Measurements from ENCODE around the gene EXT2.

The EXT2 gene

GRCh38 chr11:44193856-44194255 is 98.4 kb downstream of the EXT2 start:
- peaks cover 14% of the 10 kb centered on the region for H3K4me1 ChIP-seq (ENCODE audit: control insufficient read depth, insufficient read depth, low read length)
- no peak overlapping the region for H3K4me3 ChIP-seq (ENCODE audit: low read depth, low read length)
- H3K9me3 ChIP-seq (ENCODE audit: control insufficient read depth, insufficient read depth, low read length): no peaks in the 10 kb centered on the region
- no peaks in the 10 kb centered on the region for H3K27me3 ChIP-seq (ENCODE audit: control insufficient read depth, insufficient read depth, low read length)
- no peaks in the 10 kb centered on the region for H3K36me3 ChIP-seq (ENCODE audit: control insufficient read depth, insufficient read depth, low read length)
- no peak overlapping the region for H3K9ac ChIP-seq (ENCODE audit: low read depth, low read length)

DNA sequence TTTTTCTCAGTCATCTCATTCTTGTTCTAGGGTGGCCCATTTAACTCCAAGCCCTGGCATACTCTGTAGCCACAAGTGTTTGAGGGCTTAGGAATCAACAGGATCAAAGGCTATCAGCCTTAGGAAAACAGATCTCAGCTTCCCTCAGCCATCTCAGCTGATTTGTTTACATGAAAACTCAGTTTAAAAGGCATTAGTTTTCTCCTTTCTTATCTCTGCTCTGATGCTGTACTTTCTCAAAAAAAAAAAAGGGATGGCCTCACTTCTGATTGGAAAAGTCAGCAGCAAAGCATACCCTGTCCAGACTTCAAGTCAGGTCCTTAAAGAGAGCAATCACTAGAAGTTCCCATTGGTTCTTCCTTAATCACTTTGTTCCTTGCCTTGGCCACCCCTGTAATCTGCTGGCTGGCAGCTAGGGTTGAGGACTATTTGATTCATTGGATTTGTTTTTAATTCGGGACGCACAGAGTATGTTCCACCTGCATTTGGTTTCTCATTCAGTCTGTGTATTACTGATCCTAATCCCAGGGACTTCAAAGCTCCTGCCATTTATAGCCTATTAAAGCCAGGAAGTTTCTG is 102.8 kb downstream of the EXT2 start:
- no peak overlapping the region for H3K9ac ChIP-seq (ENCODE audit: low read depth, low read length)
- peaks cover 22% of the 10 kb centered on the region for H3K4me1 ChIP-seq (ENCODE audit: control insufficient read depth, insufficient read depth, low read length)
- no peak overlapping the region for H3K4me3 ChIP-seq (ENCODE audit: low read depth, low read length)
- H3K36me3 ChIP-seq (ENCODE audit: control insufficient read depth, insufficient read depth, low read length): no peaks in the 10 kb centered on the region
- H3K27me3 ChIP-seq (ENCODE audit: control insufficient read depth, insufficient read depth, low read length): no peaks in the 10 kb centered on the region
- no peaks in the 10 kb centered on the region for H3K9me3 ChIP-seq (ENCODE audit: control insufficient read depth, insufficient read depth, low read length)

DNA sequence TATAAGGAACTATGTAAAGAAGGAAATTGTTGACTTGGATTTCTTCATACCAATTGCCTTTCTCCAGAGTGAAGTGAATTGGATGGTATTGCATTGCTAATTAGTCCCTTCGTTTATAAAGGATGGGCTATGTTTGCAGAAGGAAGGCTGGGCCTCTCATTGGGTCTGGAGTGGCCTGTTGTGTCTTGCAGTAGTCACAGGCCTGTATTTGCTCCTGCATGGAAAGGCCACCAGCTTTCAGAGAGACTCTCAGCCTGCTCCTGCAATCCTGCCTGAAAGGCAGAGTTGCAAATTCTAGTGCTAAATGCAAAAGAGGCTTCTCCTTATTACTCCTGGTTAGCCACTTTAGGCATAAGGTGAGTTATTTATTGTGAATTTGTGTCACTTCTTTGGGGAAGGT is 103.8 kb downstream of the EXT2 start:
- Histone ChIP-seq H3K36me3 (ENCODE audit: control insufficient read depth, insufficient read depth, low read length) (no peaks in the 10 kb centered on the region), H3K9ac (ENCODE audit: low read depth, low read length) (peak overlapping the region; percentile 10), H3K27me3 (ENCODE audit: control insufficient read depth, insufficient read depth, low read length) (no peaks in the 10 kb centered on the region), H3K4me1 (ENCODE audit: control insufficient read depth, insufficient read depth, low read length) (peaks cover 22% of the 10 kb centered on the region), H3K9me3 (ENCODE audit: control insufficient read depth, insufficient read depth, low read length) (no peaks in the 10 kb centered on the region), H3K4me3 (ENCODE audit: low read depth, low read length) (no peak overlapping the region)

DNA sequence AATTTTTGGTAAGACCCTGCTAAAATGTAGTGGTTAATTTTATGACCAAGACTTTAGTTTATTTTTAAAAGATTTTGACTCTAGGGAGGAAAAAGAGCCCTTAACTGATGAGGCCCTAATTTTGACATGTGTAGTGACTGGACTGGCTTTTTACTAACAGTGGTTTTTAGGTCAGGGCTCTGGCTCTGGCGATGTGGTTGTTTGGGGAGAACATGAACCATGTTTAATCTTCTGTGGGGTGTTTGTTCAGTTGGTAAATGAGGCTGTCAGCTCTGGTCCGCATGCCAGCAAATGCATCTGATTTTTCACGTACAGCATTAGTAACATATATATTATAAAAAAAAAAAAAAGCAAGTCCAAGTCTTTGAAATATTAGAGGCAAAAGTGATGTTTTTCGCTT is 104.3 kb downstream of the EXT2 start:
- Histone ChIP-seq H3K27me3 (ENCODE audit: control insufficient read depth, insufficient read depth, low read length) (no peaks in the 10 kb centered on the region), H3K9ac (ENCODE audit: low read depth, low read length) (peak overlapping the region; percentile 10), H3K9me3 (ENCODE audit: control insufficient read depth, insufficient read depth, low read length) (no peaks in the 10 kb centered on the region), H3K36me3 (ENCODE audit: control insufficient read depth, insufficient read depth, low read length) (no peaks in the 10 kb centered on the region), H3K4me3 (ENCODE audit: low read depth, low read length) (no peak overlapping the region), H3K4me1 (ENCODE audit: control insufficient read depth, insufficient read depth, low read length) (peaks cover 22% of the 10 kb centered on the region)

GRCh38 chr11:44203270-44204043 is 108.0 kb downstream of the EXT2 start:
- H3K4me1 ChIP-seq (ENCODE audit: control insufficient read depth, insufficient read depth, low read length): peaks cover 21% of the 10 kb centered on the region
- no peaks in the 10 kb centered on the region for H3K9me3 ChIP-seq (ENCODE audit: control insufficient read depth, insufficient read depth, low read length)
- H3K9ac ChIP-seq (ENCODE audit: low read depth, low read length): no peak overlapping the region
- no peaks in the 10 kb centered on the region for H3K36me3 ChIP-seq (ENCODE audit: control insufficient read depth, insufficient read depth, low read length)
- no peaks in the 10 kb centered on the region for H3K27me3 ChIP-seq (ENCODE audit: control insufficient read depth, insufficient read depth, low read length)
- no peak overlapping the region for H3K4me3 ChIP-seq (ENCODE audit: low read depth, low read length)

GRCh38 chr11:44205352-44205751 is 109.9 kb downstream of the EXT2 start:
- no peaks in the 10 kb centered on the region for H3K36me3 ChIP-seq (ENCODE audit: control insufficient read depth, insufficient read depth, low read length)
- H3K27me3 ChIP-seq (ENCODE audit: control insufficient read depth, insufficient read depth, low read length): no peaks in the 10 kb centered on the region
- no peaks in the 10 kb centered on the region for H3K9me3 ChIP-seq (ENCODE audit: control insufficient read depth, insufficient read depth, low read length)
- no peak overlapping the region for H3K9ac ChIP-seq (ENCODE audit: low read depth, low read length)
- H3K4me1 ChIP-seq (ENCODE audit: control insufficient read depth, insufficient read depth, low read length): peaks cover 7% of the 10 kb centered on the region
- no peak overlapping the region for H3K4me3 ChIP-seq (ENCODE audit: low read depth, low read length)

- Histone ChIP-seq H3K4me1 (ENCODE audit: control insufficient read depth, insufficient read depth, low read length) (peaks cover 2% of the 10 kb centered on the region), H3K9ac (ENCODE audit: low read depth, low read length) (no peak overlapping the region), H3K36me3 (ENCODE audit: control insufficient read depth, insufficient read depth, low read length) (no peaks in the 10 kb centered on the region), H3K9me3 (ENCODE audit: control insufficient read depth, insufficient read depth, low read length) (no peaks in the 10 kb centered on the region), H3K27me3 (ENCODE audit: control insufficient read depth, insufficient read depth, low read length) (no peaks in the 10 kb centered on the region), H3K4me3 (ENCODE audit: low read depth, low read length) (no peak overlapping the region)
These were observed 110.4 kb downstream of the EXT2 start for GRCh38 chr11:44205836-44206235.

GRCh38 chr11:44207292-44207691 is 111.8 kb downstream of the EXT2 start:
- Histone ChIP-seq H3K36me3 (ENCODE audit: control insufficient read depth, insufficient read depth, low read length) (no peaks in the 10 kb centered on the region), H3K4me3 (ENCODE audit: low read depth, low read length) (no peak overlapping the region), H3K9me3 (ENCODE audit: control insufficient read depth, insufficient read depth, low read length) (no peaks in the 10 kb centered on the region), H3K27me3 (ENCODE audit: control insufficient read depth, insufficient read depth, low read length) (no peaks in the 10 kb centered on the region), H3K9ac (ENCODE audit: low read depth, low read length) (no peak overlapping the region), H3K4me1 (ENCODE audit: control insufficient read depth, insufficient read depth, low read length) (no peaks in the 10 kb centered on the region)

- H3K4me3 ChIP-seq (ENCODE audit: low read depth, low read length): no peak overlapping the region
- H3K36me3 ChIP-seq (ENCODE audit: control insufficient read depth, insufficient read depth, low read length): no peaks in the 10 kb centered on the region
- H3K9ac ChIP-seq (ENCODE audit: low read depth, low read length): no peak overlapping the region
- no peaks in the 10 kb centered on the region for H3K9me3 ChIP-seq (ENCODE audit: control insufficient read depth, insufficient read depth, low read length)
- no peaks in the 10 kb centered on the region for H3K4me1 ChIP-seq (ENCODE audit: control insufficient read depth, insufficient read depth, low read length)
- H3K27me3 ChIP-seq (ENCODE audit: control insufficient read depth, insufficient read depth, low read length): no peaks in the 10 kb centered on the region
These were observed 113.6 kb downstream of the EXT2 start for GRCh38 chr11:44208976-44209603.

- no peaks in the 10 kb centered on the region for H3K27me3 ChIP-seq (ENCODE audit: control insufficient read depth, insufficient read depth, low read length)
- H3K4me1 ChIP-seq (ENCODE audit: control insufficient read depth, insufficient read depth, low read length): no peaks in the 10 kb centered on the region
- H3K9ac ChIP-seq (ENCODE audit: low read depth, low read length): no peak overlapping the region
- H3K9me3 ChIP-seq (ENCODE audit: control insufficient read depth, insufficient read depth, low read length): no peaks in the 10 kb centered on the region
- H3K36me3 ChIP-seq (ENCODE audit: control insufficient read depth, insufficient read depth, low read length): no peaks in the 10 kb centered on the region
- H3K4me3 ChIP-seq (ENCODE audit: low read depth, low read length): no peak overlapping the region
These were observed 116.7 kb downstream of the EXT2 start for GRCh38 chr11:44212128-44212527.

DNA sequence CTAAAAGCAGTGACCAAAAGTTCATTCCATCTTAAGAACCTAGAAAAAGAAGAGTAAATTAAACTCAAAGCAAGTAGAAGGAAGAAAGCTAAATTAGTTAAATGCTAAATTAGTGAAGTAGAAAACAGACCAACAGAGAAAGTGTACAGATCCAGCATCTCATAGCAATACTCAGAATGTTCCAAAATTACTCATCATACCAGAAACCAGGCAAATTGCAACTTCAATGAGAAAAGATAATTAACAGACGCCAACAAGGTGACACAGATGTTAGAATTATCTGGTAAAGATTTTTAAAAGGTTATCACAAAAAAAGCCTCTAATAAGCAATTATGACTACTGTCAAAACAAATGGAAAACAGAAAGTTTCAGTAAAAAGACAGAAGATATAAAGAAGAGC is 117.7 kb downstream of the EXT2 start:
- no peaks in the 10 kb centered on the region for H3K4me1 ChIP-seq (ENCODE audit: control insufficient read depth, insufficient read depth, low read length)
- H3K27me3 ChIP-seq (ENCODE audit: control insufficient read depth, insufficient read depth, low read length): no peaks in the 10 kb centered on the region
- no peaks in the 10 kb centered on the region for H3K9me3 ChIP-seq (ENCODE audit: control insufficient read depth, insufficient read depth, low read length)
- H3K4me3 ChIP-seq (ENCODE audit: low read depth, low read length): no peak overlapping the region
- H3K9ac ChIP-seq (ENCODE audit: low read depth, low read length): no peak overlapping the region
- no peaks in the 10 kb centered on the region for H3K36me3 ChIP-seq (ENCODE audit: control insufficient read depth, insufficient read depth, low read length)

DNA sequence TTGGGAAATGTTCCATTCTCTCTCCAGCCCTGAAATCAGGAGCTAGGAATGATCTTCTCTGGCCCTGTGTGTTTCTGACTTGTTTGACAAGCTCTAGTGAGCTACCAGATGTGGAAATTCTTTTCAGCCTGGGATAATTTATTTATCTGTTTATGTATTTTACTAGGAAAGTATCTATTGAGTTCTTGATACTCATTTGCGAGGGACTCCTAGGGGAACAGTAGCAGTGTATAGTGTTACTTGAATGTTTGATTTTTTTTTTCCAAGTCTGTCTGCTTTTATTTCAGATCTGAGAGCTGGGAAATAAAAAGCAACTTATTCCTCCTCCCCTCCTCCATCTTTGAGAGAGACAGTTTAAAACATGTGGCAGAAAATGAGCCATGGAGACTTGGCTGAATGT is 122.0 kb downstream of the EXT2 start:
- Histone ChIP-seq H3K4me1 (ENCODE audit: control insufficient read depth, insufficient read depth, low read length) (no peaks in the 10 kb centered on the region), H3K9ac (ENCODE audit: low read depth, low read length) (no peak overlapping the region), H3K9me3 (ENCODE audit: control insufficient read depth, insufficient read depth, low read length) (no peaks in the 10 kb centered on the region), H3K4me3 (ENCODE audit: low read depth, low read length) (no peak overlapping the region), H3K36me3 (ENCODE audit: control insufficient read depth, insufficient read depth, low read length) (no peaks in the 10 kb centered on the region), H3K27me3 (ENCODE audit: control insufficient read depth, insufficient read depth, low read length) (no peaks in the 10 kb centered on the region)
